ENCODE results near the gene OR51E1. TPM values are rescaled to one million over a fixed set of nuclear protein-coding genes. Genes with fewer than 3 reads are reported as not detected.

The OR51E1 gene
- polyA plus RNA-seq, 3 donors = not detected

DNA sequence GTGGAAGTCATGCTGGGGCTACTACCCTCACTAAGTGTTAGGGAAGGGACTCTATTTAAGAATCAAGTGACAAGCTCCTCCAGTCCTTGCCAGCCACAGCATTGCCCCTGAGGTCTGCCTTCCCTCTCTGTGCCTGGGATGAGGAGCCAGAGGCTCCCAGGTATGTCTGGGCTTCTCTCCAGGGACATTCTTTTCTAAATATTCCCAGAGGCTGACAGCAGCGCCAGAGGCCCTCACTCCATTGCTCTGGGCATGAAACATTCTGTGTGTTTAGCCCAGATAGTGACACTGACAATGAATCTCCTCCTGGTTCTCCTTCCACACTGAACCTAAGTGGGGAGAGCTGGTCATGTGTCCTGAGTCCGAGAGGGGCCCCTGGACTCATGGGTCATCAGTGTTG is 2.2 kb downstream of the OR51E1 start:
- TF ChIP-seq, protein P1, sequence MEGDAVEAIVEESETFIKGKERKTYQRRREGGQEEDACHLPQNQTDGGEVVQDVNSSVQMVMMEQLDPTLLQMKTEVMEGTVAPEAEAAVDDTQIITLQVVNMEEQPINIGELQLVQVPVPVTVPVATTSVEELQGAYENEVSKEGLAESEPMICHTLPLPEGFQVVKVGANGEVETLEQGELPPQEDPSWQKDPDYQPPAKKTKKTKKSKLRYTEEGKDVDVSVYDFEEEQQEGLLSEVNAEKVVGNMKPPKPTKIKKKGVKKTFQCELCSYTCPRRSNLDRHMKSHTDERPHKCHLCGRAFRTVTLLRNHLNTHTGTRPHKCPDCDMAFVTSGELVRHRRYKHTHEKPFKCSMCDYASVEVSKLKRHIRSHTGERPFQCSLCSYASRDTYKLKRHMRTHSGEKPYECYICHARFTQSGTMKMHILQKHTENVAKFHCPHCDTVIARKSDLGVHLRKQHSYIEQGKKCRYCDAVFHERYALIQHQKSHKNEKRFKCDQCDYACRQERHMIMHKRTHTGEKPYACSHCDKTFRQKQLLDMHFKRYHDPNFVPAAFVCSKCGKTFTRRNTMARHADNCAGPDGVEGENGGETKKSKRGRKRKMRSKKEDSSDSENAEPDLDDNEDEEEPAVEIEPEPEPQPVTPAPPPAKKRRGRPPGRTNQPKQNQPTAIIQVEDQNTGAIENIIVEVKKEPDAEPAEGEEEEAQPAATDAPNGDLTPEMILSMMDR (IDR thresholded peaks at IDR 0.05) = no peak
- no peak overlapping the region for H3K9ac ChIP-seq (ENCODE audit: insufficient read depth, low read length, poor library complexity, severe bottlenecking)
- intact Hi-C loops (cut with micrococcal nuclease) = no loop called here
- WGBS (ENCODE audit: insufficient coverage) = 89% methylated on average over 1 of the region's 2 CpGs
- H3K27ac ChIP-seq (ENCODE audit: low read depth in 1 of 2, low read length in 2 of 2) = no peak overlapping the region
- no peak overlapping the region for H2AFZ ChIP-seq (ENCODE audit: insufficient read depth, low read depth, low read length, poor library complexity, severe bottlenecking)
- Mint-ChIP-seq H3K4me3 (no peak overlapping the region), H3K9me3 (no peaks in the 10 kb centered on the region), H3K27ac (no peak overlapping the region), H3K4me1 (no peaks in the 10 kb centered on the region), H3K36me3 (no peaks in the 10 kb centered on the region), H3K27me3 (ENCODE audit: low read depth in 3 of 3) (peaks cover 0 to 5% (median 5%) of the 10 kb centered on the region in 3 donors)
- DNase-seq = no peak
- no peaks in the 10 kb centered on the region for H3K79me2 ChIP-seq (ENCODE audit: insufficient read depth, low read length)
- H3K9me3 ChIP-seq (replicated peaks in 1 of 2; ENCODE audit: control insufficient read depth in 1 of 2, insufficient read depth in 1 of 2, low read length in 2 of 2) = no peaks in the 10 kb centered on the region
- no peaks in the 10 kb centered on the region for H3K36me3 ChIP-seq (replicated peaks in 1 of 2; ENCODE audit: control insufficient read depth in 1 of 2, insufficient read depth in 2 of 2, low read length in 2 of 2)
- H4K20me1 ChIP-seq (ENCODE audit: insufficient read depth, low read length) = no peaks in the 10 kb centered on the region
- no peak overlapping the region for H3K4me2 ChIP-seq (replicated peaks; ENCODE audit: extremely low read depth, low read length, poor library complexity, severe bottlenecking)
- no peaks in the 10 kb centered on the region for H3K27me3 ChIP-seq (ENCODE audit: control insufficient read depth in 2 of 2, insufficient read depth in 2 of 2, low read length in 2 of 2)
- no peak overlapping the region for H3K4me3 ChIP-seq (replicated peaks in 1 of 3; ENCODE audit: low read depth in 2 of 3, low read length in 3 of 3)
- no peaks in the 10 kb centered on the region for H3K4me1 ChIP-seq (ENCODE audit: control insufficient read depth in 1 of 2, insufficient read depth in 2 of 2, low read length in 2 of 2)

DNA sequence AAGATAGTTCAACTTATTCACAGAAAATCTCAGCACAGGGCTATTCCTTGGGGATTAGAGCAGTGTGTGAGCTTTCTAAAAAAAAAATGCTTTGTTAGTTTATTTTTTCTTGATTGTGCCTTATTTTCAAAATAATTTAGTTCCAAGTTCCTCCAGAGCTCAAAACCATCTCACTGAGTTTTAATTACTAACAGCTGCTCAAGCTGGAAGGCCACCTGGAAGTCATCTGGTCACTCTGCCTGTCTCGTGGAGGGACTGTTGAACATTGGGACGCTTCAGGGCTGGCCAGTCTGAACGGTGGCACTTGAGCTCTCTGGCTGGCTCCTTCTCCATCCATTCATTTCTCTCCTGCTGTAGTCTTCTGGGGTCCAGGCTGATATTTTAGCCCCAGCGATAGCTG is 4.0 kb downstream of the OR51E1 start:
- Mint-ChIP-seq H3K4me3 (no peak overlapping the region), H3K27me3 (ENCODE audit: low read depth in 3 of 3) (peaks cover 0 to 5% (median 5%) of the 10 kb centered on the region in 3 donors), H3K36me3 (no peaks in the 10 kb centered on the region), H3K4me1 (no peaks in the 10 kb centered on the region), H3K27ac (no peak overlapping the region), H3K9me3 (peaks cover 0 to 2% (median 0%) of the 10 kb centered on the region in 7 donors)
- intact Hi-C loops (cut with micrococcal nuclease) = no loop called here
- Histone ChIP-seq H3K4me1 (ENCODE audit: control insufficient read depth in 1 of 2, insufficient read depth in 2 of 2, low read length in 2 of 2) (no peaks in the 10 kb centered on the region), H4K20me1 (ENCODE audit: insufficient read depth, low read length) (no peaks in the 10 kb centered on the region), H3K9me3 (replicated peaks in 1 of 2; ENCODE audit: control insufficient read depth in 1 of 2, insufficient read depth in 1 of 2, low read length in 2 of 2) (no peaks in the 10 kb centered on the region), H2AFZ (ENCODE audit: insufficient read depth, low read depth, low read length, poor library complexity, severe bottlenecking) (no peak overlapping the region), H3K9ac (ENCODE audit: insufficient read depth, low read length, poor library complexity, severe bottlenecking) (no peak overlapping the region), H3K4me2 (replicated peaks; ENCODE audit: extremely low read depth, low read length, poor library complexity, severe bottlenecking) (no peak overlapping the region), H3K4me3 (replicated peaks in 1 of 3; ENCODE audit: low read depth in 2 of 3, low read length in 3 of 3) (no peak overlapping the region), H3K27me3 (ENCODE audit: control insufficient read depth in 2 of 2, insufficient read depth in 2 of 2, low read length in 2 of 2) (no peaks in the 10 kb centered on the region), H3K36me3 (replicated peaks in 1 of 2; ENCODE audit: control insufficient read depth in 1 of 2, insufficient read depth in 2 of 2, low read length in 2 of 2) (no peaks in the 10 kb centered on the region), H3K27ac (ENCODE audit: low read depth in 1 of 2, low read length in 2 of 2) (no peak overlapping the region), H3K79me2 (ENCODE audit: insufficient read depth, low read length) (no peaks in the 10 kb centered on the region)
- WGBS (ENCODE audit: insufficient coverage) = 97% methylated on average over 3 of the region's 4 CpGs
- TF ChIP-seq, protein P1 (IDR thresholded peaks at IDR 0.05) = no peak
- DNase-seq = no peak

Measured in CD14-positive monocyte (primary cell).